ENCODE results near the gene FBXW8.

- TF ChIP-seq CTCF (conservative IDR thresholded peaks at IDR 0.05) = no peak
- no peak for TF ChIP-seq ZFX (IDR thresholded peaks at IDR 0.05)
Measured at GRCh38 chr12:117007577-117007976, 96.8 kb downstream of the FBXW8 start.
